HL-60 (cell line): ENCODE data around the gene ELMO1.

Experiments
- DNase-seq, 2 experiments: peaks; one replicate each; pipeline ENCODE4 v3.0.0-alpha.2; 2010 to 2020; ENCODE audit warnings: low read depth in 1 of 2, low spot score in 1 of 2
- H3K27ac ChIP-seq: fragments of 250-450 bp; sonication (Bioruptor Pico); replicated peaks from 2 replicates; pipeline ENCODE4 v1.5.1; 2020; ENCODE audit warnings: mild to moderate bottlenecking, moderate library complexity
- H3K27me3 ChIP-seq: fragments of 250-450 bp; sonication (Bioruptor Pico); 2 replicates; pipeline ENCODE4 v1.5.1; 2021; ENCODE audit warnings: mild to moderate bottlenecking, moderate library complexity; ENCODE audit not compliant: insufficient read depth, poor library complexity, severe bottlenecking
- H3K4me3 ChIP-seq: replicated peaks from 2 replicates; pipeline ENCODE4 v1.5.1; 2011; ENCODE audit warnings: mild to moderate bottlenecking, control low read depth, low read length; ENCODE audit not compliant: insufficient read depth
- GABPA ChIP-seq: IDR thresholded peaks from 2 replicates; pipeline ENCODE4 v1.6.1; 2012; ENCODE audit warnings: low read depth
- POLR2AphosphoS5 ChIP-seq: IDR thresholded peaks from 2 replicates; pipeline ENCODE4 v1.6.1; 2012; ENCODE audit warnings: low read depth
- REST ChIP-seq: IDR thresholded peaks from 2 replicates; pipeline ENCODE4 v1.6.1; 2012; ENCODE audit warnings: low read depth; ENCODE audit not compliant: insufficient replicate concordance
- SPI1 ChIP-seq: IDR thresholded peaks from 2 replicates; pipeline ENCODE4 v1.6.1; 2012; ENCODE audit warnings: low read depth, mild to moderate bottlenecking, borderline replicate concordance
- TF ChIP-seq, protein P1 (sequence below): IDR thresholded peaks from one replicate; pipeline ENCODE4 v1.5.1; 2011; ENCODE audit warnings: low read length, control low read depth, inconsistent platforms; ENCODE audit not compliant: insufficient read depth

ELMO1 gene

GRCh38 chr7:37425498-37425897 lies 23.2 kb downstream of the ELMO1 start:
- Histone ChIP-seq H3K27me3 (no peaks in the 10 kb centered on the region), H3K27ac (peak overlapping the region; percentile 72), H3K4me3 (peak overlapping the region; percentile 22)
- TF ChIP-seq GABPA: no peak
- peak; percentile 31; the same call in 1 of the 2 replicates for TF ChIP-seq SPI1
- peak in 1 of 2 experiments; percentile 61 for DNase-seq

DNA sequence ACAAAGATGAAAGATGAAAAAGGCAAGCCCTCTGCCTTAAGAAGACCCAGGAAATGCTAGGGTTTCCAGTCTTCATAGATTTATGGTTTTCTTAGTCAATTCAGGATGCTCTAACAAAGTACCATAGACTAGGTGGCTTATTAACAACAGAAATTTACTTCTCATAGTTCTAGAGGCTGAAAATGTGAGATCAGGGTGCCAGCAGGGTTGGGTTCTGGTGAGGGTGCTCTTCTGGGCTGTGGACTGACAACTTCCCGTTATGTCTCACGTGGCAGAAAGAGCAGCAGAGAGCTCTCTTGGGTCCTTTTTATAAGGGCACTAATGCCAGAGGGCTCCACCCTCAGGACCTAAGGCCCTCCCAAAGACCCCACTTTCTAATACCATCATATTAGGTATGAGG lies 23.7 kb downstream of the ELMO1 start:
- TF ChIP-seq POLR2AphosphoS5: no peak
- TF ChIP-seq GABPA: no peak
- no peak for TF ChIP-seq REST
- no peak for TF ChIP-seq SPI1
- TF ChIP-seq, protein P1, sequence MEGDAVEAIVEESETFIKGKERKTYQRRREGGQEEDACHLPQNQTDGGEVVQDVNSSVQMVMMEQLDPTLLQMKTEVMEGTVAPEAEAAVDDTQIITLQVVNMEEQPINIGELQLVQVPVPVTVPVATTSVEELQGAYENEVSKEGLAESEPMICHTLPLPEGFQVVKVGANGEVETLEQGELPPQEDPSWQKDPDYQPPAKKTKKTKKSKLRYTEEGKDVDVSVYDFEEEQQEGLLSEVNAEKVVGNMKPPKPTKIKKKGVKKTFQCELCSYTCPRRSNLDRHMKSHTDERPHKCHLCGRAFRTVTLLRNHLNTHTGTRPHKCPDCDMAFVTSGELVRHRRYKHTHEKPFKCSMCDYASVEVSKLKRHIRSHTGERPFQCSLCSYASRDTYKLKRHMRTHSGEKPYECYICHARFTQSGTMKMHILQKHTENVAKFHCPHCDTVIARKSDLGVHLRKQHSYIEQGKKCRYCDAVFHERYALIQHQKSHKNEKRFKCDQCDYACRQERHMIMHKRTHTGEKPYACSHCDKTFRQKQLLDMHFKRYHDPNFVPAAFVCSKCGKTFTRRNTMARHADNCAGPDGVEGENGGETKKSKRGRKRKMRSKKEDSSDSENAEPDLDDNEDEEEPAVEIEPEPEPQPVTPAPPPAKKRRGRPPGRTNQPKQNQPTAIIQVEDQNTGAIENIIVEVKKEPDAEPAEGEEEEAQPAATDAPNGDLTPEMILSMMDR: no peak
- H3K27ac ChIP-seq: peak overlapping the region; percentile 72
- peak in 1 of 2 experiments; percentile 64 for DNase-seq

GRCh38 chr7:37424521-37424920 lies 24.1 kb downstream of the ELMO1 start:
- H3K27me3 ChIP-seq: no peaks in the 10 kb centered on the region
- TF ChIP-seq, protein P1: no peak
- TF ChIP-seq POLR2AphosphoS5: no peak
- no peak for TF ChIP-seq GABPA
- no peak for TF ChIP-seq REST
- no peak for TF ChIP-seq SPI1
- DNase-seq: no peak

More for the DNA sequence above, 23.7 kb downstream of the ELMO1 start:
- peak overlapping the region; percentile 22 for H3K4me3 ChIP-seq
- no peaks in the 10 kb centered on the region for H3K27me3 ChIP-seq

GRCh38 chr7:37421861-37422500 lies 26.7 kb downstream of the ELMO1 start:
- Histone ChIP-seq H3K27me3 (no peaks in the 10 kb centered on the region), H3K27ac (no peak overlapping the region), H3K4me3 (no peak overlapping the region)
- DNase-seq: no peak
- TF ChIP-seq REST (no peak), GABPA (no peak), SPI1 (no peak), POLR2AphosphoS5 (no peak)
- TF ChIP-seq, protein P1: no peak

More at GRCh38 chr7:37424521-37424920, 24.1 kb downstream of the ELMO1 start:
- Histone ChIP-seq H3K27ac (peak overlapping the region; percentile 72), H3K4me3 (no peak overlapping the region)
